ENCODE data around the gene DDOST.
"Not testable (repeated sequence)": the region's sequence is repeated elsewhere in the genome, so short reads cannot be mapped to it uniquely, and the experiment has no call there.

Gene DDOST

DNA sequence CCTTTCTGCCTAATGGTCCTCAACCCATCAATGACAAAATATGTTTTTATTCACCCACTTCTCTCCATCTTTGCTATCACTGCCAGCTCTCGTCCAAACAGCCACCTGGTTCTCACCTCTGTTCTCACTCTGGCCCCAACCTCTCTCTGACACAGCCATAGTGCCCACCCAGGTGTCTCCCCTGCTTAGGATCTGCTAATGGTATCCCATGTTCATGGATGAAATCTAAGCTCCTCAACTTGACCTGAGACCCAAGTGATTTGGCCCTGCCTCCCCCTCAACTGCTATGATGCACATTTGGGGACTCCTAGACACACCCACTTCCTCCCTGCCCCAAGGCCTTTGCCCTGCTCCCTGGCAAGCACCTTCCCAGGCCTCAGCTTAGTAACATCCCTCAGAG lies 30.7 kb upstream of the DDOST start:
- DNase-seq (ENCODE audit: low spot score) = no peak

DNA sequence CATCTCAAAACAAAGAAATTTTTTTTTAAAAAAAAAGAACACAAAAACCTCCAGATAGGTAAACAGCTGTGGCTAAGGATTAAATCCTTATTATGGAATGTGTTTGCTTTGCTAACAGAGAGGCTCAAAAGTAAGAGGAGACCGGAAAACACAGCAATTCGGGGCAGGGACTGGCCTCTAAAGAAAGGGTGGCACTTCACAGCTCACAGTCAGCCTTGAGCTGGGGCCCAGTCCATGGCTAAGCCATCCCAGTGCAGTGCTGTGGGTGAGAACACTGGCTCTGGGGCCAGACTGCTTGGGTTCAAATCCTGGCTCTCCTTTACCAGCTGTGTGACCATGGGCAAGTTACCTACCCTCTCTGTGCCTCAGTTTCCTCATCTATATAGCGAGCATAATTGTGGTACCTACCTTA lies 28.5 kb upstream of the DDOST start:
- no peak for DNase-seq (ENCODE audit: low spot score)

DNA sequence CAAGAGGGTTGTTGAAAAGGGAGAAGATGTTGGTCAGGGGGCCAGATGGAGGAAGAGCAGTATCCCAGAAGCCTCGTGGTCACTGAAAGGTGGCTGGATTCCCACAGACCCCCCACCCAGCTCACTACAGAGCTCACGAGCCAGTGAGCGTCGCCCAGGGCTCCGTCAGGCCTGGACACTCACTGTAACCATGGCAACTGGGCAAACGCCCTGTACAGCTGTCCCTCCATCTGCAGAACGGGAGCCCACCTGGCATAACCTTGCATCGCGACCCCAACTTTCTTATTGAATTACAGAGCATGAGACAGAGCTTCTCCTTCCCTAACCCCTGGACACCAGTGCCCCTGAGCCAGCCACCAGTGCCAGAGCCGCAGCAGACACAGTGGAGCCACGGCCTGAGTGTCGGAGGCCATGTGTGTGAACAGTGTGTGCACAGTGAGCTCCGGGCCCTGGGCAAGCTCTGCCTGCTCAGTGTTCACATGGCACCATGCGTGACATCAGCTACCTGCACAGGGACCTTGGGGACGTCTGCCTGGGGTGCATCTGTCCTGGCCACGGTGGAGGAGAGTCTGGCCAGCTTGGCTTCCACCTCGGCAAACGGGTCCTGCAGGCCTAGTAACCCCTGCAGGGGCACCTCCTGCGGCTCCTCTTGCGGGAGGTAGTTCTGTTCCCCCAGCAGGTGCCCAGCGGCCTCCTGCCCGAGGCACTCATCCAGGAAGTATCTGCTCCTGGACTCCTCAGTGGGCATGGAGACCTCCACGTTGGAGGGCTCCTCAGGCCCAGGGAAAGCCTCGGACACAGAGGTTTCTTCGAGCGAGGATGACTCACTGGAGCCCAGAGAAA lies 25.9 kb upstream of the DDOST start:
- DNase-seq (ENCODE audit: low spot score) = no peak

DNA sequence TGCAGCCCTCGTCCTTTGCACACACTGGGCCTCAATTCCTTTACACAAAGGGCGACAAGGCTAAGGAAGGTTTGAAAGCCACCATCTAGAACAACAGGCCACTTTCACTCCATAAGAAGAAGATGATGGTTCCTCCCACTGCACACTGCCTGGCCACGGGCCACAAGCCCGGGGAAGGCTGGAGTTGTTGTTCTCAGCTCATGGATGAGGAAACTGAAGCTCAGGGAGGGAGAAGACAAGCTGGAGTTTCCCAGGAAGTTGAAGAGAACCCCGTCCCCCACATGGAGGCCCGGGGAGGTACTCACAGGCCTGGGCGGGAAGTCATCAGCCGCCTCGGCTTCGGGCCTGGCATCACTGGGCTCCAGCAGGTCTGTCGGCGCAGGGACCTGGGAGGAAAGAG lies 24.6 kb upstream of the DDOST start:
- DNase-seq (ENCODE audit: low spot score) = no peak

DNA sequence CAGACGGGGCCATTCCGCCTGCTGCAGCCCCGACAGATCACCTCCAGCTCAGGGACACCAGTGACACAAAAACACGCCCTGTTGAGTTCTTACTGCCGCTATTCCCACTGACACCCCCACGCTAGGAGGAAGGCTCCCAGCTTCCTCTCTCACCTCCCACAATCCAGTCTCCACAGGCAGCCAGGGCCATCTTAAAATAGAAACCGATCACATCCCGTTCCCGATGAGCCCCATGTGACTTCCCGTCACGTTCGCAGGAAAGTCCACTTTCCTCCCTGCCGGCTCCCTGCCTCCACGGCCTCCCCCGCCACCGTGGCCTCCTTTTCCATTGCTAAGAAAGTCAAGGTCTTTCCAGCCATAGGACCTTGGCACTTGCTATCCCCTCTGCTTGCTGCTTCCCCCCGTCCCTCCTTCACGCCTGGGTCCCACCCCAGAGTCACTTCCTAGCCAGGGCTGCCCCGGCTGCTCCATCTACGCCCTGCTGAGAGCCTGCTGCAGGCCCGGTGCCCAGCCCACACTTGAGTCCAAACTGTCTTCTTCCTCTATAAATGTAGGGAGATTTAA lies 24.0 kb upstream of the DDOST start:
- no peak for DNase-seq (ENCODE audit: low spot score)

DNA sequence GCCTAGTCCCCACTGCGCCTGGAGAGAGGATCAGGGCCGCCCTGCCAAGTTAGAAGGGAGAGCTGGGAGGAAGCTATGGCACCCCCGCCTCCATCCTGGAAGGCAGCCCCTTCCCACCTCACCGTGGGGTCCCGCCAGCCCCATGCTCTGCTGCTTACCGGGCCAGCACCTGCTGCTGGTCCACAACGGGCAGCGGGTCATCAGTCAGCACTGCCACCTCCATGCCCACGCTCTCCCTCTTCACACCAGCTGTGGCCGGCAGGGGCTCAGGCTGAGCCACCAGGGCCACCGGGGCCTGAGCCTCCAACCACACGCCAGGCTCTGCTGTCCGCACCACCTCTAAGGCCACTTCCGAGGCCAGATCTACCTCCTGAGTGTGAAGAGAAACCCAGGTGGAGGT lies 23.5 kb upstream of the DDOST start:
- DNase-seq (ENCODE audit: low spot score) = no peak

DNA sequence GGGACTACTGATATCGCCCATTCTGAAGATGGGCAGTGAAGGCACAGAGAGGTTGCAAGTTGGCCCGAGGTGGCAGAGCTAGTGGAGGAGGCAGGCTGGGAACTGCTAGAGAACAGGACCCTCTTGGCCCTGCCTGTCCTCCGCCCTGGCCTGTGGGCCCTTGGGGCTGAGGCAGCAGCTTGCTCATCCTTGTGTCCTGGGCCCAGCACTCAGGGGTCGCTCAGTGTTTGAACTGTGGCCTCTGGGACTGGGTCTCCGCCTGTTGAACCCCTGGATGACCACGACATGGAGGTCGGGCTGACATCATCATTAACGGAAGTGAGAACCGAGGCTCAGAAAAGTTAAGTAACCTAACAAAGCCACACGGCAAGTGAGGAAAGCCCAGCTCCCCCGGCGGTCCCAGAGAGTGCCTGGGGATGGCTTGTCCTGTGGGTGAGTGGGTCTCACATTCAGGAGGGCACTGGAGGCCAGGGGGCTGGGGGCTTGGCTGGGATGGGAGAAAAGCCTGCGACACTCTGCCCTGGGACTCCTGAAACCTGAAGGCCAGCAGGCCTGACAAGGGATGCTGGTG lies 23.0 kb upstream of the DDOST start:
- DNase-seq (ENCODE audit: low spot score) = no peak

DNA sequence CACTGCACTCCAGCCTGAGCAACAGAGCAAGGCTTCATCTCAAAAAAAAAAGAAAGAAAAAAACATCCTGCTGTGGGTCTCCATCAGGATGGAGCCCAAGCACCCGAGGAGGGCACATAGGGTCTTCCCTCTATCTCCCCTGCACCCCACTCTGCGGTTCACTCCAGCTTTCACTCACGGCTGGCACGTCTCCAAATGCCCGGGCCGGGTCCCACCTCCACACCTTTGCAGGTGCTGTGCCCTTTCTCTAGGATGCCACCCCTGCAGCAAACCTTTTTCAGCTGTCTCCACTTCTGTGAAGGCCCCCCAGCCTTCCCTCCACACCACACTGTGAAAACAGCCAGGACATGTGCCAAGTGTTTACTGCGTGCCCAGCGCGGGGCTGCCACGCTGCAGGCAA lies 22.4 kb upstream of the DDOST start:
- DNase-seq (ENCODE audit: low spot score) = no peak

DNA sequence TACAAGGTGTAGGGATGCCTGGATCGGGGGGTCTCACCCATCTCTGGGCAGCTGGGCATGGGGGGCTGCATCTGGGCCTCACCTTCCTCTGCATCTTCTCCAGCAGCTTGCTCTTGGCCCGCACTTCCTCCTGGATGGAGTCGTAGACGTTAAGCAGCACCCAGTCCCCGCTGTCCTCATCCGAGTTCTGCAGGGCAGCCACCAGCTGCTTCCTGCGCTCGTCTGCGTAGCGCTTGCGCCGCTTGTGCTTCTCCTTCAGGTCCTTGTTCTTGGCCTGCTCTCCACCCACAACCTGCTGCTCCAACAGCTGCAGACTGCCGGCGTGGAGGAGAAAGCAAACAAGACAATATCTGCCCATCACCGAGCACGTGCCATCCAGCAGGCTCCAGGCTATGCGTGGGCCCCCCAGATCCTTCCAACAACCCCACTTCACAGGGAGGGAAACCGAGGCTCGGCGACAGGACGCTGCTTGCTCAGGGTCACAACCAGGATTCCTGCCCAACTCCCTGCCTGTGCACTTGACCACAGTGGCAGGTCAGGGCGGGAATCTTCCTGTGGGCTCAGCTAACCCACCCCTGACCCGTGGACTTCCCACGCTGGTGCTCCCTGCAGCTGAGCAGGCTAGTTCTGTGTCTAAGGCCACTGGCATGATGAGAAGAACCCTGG lies 21.5 kb upstream of the DDOST start:
- no peak for DNase-seq (ENCODE audit: low spot score)

DNA sequence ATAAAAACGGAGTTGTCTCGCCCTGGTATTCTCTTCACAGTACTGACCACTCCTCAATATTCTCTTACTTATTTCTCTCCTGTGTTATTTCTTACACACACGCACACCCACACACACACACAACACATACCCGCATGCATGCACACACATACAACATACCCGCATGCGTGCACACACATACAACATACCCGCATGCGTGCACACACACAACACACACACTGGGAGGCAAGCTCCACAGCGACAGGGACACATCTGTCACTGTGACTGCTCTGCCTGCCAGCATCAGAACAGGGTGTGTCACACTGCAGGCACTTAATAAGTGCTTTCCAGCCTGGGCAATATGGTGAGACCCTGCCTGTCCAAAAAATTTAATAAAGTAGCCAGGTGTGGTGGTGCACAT lies 20.8 kb upstream of the DDOST start:
- no peak for DNase-seq (ENCODE audit: low spot score)

DNA sequence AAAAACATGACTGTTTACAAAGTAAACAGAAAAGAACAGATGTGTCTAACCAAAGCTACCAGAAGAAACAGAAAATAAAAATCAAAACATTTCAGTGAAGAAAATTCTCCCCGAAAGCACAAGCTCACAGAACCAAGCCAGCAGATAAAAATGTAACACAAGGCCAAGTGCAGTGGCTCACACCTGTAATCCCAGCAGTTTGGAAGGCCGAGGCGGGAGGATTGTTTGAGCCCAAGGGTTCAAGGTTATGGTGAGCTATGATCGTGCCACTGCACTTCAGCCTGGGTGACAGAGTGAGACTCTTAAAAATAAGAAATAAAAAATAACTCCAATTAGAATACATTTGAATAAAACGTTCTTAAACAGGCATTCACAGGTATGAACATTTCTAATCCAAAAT lies 19.1 kb upstream of the DDOST start:
- DNase-seq (ENCODE audit: low spot score) = no peak

DNA sequence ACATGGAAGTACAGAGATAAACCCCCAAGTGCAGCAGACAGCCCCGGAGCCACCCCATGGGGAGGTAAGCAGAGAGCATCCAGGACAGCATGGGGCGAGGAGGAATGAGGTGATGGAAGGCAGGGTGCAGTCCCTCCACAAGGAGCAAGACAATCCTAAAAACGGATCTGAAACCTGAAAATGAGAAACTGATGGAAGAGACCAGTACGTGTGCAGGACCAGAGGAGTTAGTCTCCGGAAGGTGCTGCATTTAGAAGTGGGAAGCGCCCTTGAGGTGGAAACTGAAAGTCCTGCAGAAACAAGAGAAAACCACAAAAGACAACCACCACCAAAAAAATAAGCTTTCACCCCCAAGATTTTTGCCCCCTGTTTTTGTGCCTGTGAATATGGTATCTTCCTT lies 17.4 kb upstream of the DDOST start:
- DNase-seq (ENCODE audit: low spot score) = peak; percentile 31

DNA sequence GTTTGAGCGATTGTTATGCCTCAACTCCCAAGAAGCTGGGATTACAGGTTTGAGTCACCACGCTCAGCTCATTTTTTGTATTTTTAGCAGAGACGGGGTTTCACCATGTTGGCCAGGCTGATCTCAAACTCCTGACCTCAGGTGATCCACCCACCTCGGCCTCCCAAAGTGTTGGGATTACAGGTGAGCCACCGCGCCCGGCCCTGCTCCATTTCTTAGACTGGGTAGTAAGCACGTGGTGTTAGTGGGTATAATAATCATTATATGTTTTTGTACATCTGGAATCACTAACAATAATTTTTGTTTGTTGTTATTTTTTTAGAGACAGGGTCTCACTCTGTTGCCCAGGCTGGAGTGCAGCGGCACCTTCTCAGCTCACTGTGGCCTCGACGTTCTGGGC lies 12.5 kb upstream of the DDOST start:
- DNase-seq (ENCODE audit: low spot score) = not testable (repeated sequence)

DNA sequence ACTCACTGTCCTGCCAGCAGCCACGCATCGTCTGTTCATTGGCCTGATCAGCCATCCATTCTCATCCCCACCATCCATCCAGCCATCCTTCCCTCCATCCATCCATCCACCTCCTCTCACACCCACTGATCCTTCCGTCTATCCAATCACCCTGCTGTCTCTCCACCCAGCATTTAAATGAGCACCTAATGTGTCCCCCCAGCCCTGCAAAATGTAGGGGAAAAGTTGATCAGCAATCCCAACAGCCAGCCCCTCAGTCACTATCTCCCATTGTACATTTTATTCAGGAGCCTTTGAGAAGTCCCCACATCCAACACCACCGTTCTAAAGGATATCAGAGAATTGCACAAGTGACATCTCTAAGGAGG lies 11.1 kb upstream of the DDOST start:
- no peak for DNase-seq (ENCODE audit: low spot score)

DNA sequence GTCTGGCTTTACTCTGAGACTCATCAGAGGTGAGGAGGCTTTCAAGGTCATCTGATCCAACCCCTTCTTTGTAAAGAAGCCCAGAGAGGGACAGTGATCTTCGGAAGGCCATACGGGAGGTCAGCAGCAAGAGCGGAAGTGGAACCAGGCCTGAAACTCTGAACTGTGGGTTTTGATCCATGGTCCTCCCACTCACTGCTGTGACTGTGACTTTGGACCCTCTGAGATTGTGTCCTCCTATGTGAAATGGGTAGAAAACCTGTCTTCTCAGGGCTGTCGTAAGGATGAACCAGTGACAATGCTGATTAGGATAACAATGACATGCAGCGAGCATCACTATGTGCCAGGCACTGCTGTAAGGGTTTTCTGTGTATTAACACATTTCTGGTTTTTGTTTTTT lies 9.8 kb upstream of the DDOST start:
- no peak for DNase-seq (ENCODE audit: low spot score)

DNA sequence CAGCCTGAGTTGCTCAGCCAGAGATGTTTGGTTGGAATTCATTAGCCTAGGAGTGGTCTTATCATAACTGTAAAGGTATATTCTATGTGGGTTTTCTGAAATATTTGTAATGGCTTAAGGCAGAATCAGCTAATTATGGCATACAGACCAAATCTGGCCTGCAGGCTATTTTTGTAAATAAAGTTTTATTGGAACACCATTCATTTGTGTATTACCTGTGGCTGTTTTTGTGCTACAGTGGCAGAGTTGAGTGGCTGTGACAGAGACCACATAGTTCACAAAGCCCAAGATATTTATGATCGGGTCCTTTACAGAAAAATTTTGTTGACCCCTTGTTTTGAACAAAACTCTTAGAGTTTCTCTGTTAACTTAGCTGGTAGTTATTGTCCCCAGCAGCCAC lies 7.4 kb upstream of the DDOST start:
- DNase-seq (ENCODE audit: low spot score) = no peak

DNA sequence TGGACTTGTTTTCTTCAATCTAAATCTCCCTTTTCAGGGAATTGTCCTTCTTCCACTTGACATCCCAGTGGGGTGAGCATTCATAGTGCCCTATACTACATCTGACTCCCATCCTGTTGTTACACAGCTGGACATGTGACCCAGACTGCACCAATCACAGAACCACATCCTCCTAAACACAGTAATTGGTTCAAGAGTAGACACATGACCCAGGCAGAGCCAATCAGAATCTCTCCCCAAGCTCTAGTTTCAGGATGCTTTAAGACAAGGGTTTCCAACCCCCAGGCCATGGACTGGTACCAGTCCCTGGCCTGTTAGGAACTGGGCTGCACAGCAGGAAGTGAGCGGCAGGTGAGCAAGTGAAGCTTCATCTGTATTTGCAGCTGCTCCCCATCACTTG lies 5.6 kb upstream of the DDOST start:
- peak; percentile 27 for DNase-seq (ENCODE audit: low spot score)

DNA sequence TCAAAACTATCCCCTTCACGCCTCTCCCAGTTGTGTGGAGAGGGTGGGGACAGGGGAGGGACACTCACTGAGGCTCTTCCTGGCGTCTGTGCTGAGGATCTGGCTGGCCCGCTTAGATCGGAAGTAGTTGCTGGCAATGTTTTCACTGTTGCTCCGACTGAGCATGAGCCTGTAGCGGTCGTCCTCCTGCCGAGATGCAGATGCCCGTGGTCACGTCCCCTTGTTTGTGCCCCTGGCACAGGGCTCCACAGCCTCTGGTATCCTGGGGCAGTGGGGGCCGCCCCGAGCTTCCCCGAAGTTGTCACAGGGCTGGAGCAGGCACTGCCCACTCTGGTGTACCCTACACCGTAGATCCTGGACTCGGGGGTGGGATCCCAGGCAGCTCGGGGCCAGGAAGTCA lies 5.0 kb upstream of the DDOST start:
- DNase-seq (ENCODE audit: low spot score) = no peak

DNA sequence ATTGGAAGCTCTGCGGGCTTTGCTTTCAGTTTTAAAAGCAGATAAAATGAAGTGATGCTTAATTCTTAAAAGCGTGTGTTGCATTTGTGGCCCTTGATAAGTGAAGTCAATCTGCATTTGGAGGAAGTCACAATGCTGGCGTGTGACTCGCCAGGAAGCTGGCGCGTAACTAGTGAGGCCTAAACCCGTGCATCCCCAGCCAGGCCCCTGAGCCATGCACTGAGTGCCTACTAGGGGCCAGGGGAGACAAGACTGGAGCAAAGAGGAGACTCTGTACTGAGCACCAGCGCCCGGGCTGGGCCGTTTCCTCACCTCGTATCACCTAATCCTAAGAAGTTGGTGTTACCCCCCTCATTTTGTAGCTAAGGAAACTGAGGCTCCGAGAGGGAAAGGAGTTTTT lies 4.6 kb upstream of the DDOST start:
- DNase-seq (ENCODE audit: low spot score) = no peak

DNA sequence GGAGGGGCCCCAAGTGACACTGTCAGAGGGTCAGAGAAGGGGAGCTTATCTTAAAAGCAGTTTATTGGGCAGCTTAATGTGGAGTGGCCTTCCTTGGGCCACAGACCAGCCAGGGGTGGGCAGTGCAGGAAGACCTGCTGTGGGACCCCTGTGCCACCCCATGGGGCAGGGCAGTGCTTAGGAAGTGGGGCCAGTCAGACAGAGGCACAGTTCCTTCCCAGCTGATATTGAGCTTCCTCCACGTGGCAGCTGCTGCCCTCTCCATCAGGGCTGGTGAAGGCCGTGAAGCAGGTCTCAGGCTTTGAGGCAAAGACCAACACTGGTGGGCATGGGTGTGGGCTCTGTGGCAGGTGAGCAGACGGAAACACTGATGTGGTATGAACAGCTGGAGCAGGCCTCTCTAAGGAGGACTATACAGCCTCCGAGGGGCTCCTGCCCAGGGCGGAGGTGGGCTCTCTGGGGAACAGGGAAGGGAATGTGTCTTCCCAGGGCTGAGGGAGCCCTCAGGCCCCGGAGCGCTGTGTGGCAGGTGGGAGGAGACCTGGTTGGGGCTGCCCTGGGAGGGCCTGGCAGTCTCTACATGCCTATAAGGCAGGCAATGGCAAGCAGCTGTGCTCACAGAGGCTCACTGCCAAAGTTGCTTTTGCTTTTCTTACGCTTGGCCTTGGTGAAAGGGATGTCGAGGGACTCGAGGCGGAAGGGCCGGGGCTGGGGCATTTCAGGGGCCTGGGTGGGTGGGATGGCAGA lies 3.0 kb upstream of the DDOST start:
- no peak for DNase-seq (ENCODE audit: low spot score)

DNA sequence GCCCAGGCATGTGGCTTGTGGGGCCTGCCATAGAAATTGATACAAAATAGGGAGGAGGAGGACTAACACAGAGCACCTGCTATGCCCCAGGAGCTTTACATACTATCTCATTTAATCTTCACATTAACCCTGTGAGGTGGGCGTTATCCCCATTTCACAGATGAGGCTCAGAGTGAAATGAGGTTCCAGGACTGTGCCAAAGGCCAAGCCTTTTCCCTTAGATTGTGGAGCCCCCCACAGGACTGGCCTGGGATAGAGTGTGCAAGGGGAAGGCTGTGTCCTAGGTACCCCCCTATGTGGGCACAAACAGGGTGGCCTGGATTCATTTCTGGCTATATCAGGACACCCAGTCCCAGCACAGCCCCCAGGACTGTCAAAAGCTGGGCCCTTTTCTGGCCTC lies 2.2 kb upstream of the DDOST start:
- DNase-seq (ENCODE audit: low spot score) = no peak

DNA sequence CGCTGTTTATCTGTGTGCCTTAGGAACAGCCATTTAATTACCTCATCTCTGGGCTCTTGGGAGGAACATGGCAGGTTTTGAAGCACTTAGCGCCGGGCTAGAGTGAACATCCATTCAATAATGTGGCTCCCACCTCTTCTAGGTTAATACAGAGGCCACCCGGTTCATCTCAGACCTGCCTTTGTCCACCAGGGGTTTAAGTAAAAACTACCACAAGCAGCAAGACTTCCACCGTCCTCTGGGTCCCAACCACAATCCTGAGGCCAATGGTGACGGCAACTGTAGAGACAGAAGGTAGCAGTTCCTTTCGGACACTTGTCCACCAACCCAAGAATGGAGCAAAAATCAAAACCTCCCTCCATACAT lies 924 bp upstream of the DDOST start:
- no peak for DNase-seq (ENCODE audit: low spot score)

DNA sequence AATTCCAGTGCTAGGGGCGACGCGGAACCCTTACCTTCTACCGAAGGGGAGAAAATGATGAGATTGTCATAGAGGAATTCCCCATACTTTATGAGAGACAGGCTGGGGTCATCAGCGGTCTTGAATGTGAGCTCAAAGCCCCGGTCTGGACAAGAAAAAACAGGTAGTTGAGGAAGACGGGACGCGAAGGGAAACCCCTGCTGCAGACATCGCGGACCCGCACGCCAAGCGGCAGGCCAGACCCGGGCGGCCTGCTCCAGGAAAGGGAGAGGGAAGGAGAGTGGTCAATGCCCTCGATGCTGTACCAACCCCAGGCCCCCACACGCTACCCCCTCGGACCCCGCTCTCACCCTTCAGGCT lies 342 bp downstream of the DDOST start:
- peak; percentile 24 for DNase-seq (ENCODE audit: low spot score)

All from germinal center (tissue), 1 donor.